HG03521 (cell line): Measurements from ENCODE around the gene PRR33.
"Not testable (repeated sequence)": the region's sequence is repeated elsewhere in the genome, so short reads cannot be mapped to it uniquely, and the experiment has no call there.

Source experiments
- ATAC-seq: cut with Tn5 transposase; IDR thresholded peaks from one replicate; pipeline ENCODE4 v1.9.1; 2021; ENCODE audit warnings: mild to moderate bottlenecking, moderate library complexity; ENCODE audit not compliant: unreplicated experiment

PRR33 gene

GRCh38 chr11:1891831-1892115, at the start of gene PRR33:
TSS of gene PRR33 (minus strand) at chr11:1891895. CDS start at chr11:1890584, 1,311 bp downstream.
- no peak for ATAC-seq

DNA sequence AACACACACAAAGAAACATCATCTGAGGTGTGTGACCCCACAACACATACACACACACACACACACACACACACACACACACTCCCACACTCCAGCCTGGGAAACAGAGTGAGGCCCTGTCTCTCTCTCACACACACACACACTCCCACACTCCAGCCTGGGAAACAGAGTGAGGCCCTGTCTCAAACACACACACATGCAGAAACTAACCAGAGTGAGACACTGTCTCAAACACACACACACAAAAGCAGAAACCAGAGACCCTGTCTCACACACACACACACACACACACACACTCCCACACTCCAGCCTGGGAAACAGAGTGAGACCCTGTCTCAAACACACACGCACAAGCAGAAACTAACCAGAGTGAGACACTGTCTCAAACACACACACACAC, 48.1 kb upstream of the PRR33 start:
- ATAC-seq, result not testable (repeated sequence)

GRCh38 chr11:1939006-1939625, 47.4 kb upstream of the PRR33 start:
- ATAC-seq, result no peak

- no peak for ATAC-seq
These were observed 46.8 kb upstream of the PRR33 start for GRCh38 chr11:1938343-1939005.

- no peak for ATAC-seq
These were observed 46.1 kb upstream of the PRR33 start for GRCh38 chr11:1937616-1938342.

DNA sequence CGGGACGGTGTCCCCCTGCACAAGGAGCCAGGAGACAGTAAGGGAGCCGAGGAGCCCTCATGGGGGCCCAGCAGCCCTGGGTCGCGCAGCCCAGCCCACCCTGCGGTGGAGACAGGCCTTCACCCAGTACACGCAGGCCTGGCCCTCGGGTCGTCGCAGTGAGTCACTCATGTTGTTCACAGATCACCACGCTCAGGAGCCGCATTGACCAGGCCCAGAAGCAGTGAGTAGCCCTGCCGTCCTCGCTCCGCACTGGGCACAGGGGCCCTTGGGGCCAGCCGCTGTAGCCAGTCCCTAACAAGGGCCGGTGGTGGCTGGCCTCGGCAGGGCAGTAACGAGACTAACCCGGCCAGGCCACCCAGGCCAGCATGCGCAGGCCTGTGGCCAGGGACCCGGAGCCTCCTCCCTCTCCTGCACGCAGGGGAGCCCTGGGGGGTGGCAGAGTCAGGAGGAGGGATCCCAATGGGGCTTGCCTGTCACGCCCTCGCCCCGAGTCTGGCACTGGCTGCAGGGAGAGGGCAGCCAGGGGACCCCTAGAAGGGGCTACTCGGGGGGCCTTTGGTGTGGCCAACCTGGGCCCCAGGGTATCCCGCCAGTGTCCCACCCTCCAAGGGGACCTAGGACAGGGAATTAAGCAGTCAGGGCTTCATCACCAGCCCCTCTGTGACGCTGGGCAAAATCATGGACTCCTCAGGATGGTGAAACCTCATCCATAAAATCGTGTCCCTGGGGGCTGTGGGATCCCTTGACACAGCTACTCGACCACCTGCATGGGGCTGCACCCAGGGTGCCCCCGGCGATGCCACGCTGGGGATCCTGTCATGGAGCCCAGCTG, 45.3 kb upstream of the PRR33 start:
- no peak for ATAC-seq

GRCh38 chr11:1936072-1936780, 44.5 kb upstream of the PRR33 start:
- ATAC-seq, result no peak

DNA sequence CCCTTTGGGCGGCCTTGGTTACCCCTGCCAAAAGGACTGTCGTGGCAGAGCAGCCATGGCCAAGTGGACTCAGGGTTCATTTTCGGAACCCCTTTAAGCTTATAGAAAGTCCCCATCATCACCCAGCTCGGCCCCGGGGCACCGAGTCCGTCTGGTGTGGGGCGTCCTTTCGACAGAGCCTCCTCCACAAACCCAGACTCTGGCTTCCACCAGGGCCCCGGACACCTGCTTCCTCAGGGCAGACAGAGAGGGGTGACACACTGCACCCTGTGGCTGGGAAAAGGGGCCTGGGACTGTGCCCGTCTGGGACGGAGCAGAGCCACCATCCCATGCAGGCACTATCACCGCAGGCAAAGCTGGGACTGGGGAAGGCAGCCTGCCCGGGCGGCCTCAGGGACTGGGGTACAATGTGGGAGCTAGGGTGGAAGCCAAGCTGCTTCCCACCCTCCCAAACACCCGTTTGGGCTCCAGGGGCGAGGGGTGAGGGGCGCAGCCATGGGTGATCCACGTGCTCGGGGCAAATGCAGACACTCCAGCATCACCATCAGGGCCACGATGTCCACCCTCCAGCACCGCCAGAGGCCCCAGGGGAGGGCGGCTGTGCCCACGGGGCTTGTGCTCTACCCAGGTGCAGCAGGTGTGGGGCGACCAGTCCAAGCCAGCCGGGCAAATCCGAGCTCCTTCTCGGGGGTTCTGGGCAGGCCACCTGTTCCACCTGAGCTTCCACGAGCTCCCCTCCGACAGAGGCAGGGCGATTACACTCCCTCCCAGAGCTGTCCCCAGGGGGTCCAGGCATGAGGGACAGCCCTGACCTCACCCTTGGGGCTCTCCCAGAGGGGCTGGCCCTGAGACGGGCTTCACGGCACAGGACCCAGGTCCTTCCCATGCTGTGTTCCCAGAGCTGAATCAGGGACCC, 43.7 kb upstream of the PRR33 start:
- ATAC-seq, result no peak

GRCh38 chr11:1934335-1935155, 42.9 kb upstream of the PRR33 start:
- ATAC-seq, result no peak

DNA sequence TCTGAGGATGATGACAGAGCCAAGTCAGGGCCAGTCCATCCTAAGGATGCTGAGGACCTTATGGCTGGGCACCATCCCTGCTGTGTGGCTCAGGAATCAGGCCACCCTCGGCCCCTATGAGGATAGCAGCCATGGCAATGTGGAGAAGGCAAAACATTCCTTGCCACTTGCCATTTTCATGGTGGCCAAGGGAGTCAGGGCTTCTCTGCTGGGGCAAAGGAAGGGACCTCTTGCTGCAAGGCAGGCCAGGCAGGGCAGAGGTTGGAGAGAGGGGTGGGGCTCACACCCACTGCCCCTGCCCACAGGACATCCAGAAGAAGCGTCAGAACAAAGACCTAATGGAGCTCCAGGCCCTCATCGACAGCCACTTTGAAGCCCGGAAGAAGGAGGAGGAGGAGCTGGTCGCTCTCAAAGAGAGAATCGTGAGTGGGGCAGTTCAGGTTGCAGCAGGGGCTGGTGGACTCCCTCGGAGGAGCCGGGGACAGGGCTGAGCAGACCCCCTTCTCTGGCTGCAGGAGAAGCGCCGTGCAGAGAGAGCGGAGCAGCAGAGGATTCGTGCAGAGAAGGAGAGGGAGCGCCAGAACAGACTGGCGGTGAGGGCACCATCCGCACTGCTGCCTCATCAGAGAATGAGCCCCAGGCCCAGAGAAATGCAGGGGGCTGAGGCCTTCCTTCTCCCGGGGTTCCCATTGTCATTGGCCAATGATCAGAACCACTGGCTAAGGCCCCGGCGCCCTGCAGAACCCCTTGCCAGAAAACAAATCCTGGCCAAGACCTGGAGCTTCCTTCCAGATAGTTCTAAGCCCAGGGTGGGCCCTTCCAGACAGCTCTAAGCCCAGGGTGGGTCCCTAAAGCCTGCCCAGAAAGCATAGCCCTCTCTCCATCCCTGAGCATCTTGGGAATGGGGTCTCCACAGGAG, 42.0 kb upstream of the PRR33 start:
- no peak for ATAC-seq

DNA sequence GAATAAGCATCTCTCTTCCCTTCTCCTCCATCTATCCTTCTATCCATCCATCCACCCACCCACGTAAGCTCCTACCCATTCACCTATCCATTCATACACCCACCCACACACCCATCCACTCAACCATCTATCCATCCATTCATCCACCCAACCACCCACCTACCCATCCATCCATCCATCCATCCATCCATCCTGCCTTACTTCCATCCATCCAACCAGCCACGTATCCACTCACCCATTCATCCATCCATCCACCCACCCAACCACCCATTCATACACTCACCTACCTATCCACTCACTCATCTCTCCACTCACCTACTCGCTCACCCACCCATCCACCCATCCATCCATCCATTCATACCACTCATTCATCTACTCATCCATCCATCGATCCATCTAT, 41.0 kb upstream of the PRR33 start:
- ATAC-seq, result no peak

- no peak for ATAC-seq
These were observed 40.4 kb upstream of the PRR33 start for GRCh38 chr11:1932105-1932480.

DNA sequence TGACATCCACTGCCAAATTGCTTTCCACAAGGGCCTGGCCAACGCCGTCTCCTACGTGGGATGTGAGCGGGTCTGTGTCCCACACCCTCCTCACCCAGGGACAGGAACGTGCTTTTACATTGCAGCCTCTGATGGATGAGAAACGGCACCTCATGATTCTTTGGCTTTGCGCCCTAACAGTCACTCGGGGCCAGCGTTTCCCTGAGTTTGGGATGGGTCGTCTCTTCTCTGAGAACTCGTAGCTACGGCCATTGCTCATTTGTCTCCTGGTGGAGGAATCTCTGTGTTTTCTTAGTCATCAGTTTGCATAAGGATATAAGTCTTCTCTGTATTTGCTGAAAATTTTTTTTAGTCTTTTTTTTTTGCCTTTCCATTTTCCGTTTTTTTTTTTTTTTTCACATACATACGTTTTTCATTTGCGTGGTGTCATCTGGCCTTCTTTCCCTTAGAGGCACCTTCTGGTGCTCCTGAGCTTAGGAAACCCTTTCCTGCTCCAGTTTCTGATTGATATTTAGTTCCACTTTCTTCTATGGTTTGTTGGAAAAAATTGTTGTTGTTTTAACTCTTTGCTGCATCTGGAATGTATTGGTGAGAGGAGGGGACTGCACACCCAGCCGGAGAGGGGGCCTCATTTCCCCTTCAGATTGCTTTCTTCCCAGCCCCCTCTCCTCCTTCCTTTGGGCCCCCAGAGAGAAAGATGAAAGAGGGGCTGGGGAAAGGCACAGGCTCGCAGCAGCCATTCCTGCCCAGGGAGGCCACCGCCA, 39.8 kb upstream of the PRR33 start:
- no peak for ATAC-seq

- no peak for ATAC-seq
These were observed 38.8 kb upstream of the PRR33 start for GRCh38 chr11:1930462-1930830.

DNA sequence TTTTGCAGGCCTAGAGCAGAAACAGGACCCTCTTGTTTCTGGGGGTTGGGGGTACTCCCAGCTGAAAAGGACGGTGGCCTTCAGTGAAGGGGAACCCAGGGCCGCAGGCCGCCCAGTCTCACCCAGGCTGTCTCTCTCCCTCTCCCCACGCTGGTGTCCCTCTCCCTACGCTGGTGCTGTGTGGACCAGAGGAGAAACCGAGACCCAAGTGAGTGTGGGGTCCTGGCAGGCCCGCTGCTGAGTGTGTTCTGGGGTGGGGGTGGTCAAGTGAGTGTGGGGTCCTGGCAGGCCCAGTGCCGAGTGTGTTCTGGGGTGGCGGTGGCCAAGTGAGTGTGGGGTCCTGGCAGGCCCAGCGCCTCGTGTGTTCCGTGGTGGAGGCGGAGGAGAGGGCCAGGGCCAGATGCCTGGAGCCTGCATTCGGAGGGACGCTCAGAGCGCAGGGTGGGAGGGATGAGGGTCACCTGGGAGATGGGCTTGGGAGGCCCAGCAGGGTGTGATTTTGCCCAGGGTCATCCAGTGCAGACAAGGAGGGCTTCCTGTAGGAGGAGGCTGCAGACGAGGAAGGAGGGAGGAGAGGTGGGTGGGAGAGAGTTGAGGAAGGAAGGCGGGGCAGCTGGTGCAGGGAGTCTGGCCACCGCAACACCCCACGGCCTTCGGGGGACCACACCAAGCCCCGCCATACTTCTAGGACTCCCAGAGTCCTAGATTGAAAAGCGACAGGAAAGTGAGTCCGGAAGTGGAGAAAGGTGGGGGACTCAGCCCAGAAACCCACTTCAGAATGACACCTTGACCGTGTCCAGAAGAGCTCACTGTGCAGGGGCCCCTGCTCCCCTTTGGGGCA, 38.1 kb upstream of the PRR33 start:
- ATAC-seq, result no peak

DNA sequence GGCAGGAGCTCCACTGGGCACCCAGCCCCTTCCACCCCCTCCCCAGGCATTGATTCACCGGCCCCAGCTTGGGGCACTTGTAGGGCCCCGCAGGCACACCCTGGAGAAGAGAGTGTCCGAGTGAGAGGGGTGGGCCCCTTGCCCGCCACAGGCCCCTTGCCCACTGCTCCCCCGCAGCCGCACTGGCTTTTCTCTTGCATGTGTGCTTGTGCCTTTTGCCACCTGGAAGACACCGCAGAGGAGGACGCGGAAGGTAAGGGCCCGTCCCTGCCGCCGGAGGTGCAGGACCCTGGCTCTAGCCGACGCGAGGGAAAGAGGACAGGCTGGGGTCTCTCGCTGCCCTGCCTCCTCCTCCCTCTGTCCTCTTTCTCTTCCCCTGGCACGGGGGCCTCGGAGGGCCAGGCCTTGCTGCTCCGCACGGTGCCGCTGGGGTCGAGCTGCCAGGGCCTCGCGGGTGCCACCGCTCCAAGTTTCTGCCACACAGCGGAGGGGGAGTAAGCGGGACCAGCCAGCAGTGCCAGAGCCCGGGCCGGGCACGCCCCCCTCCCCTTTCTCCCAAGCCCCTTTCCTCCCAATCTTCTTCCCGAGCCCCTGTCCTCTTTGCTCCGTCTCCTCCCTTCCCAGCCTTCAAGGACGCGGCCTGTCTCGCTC, 37.3 kb upstream of the PRR33 start:
- no peak for ATAC-seq
